Activated CD8-positive, alpha-beta memory T cell treated with anti-CD3 and anti-CD28 coated beads for 48 hours (primary cell): ENCODE data around the gene ARF4.

Experiments used
- DNase-seq, 3 experiments: peaks; one replicate each; pipeline ENCODE4 v3.0.0-alpha.2; 2020; ENCODE audit warnings: low read depth in 2 of 3, low spot score in 2 of 3

ARF4 gene

GRCh38 chr3:57582474-57583168 is 14.5 kb downstream of the ARF4 start:
- no peak for DNase-seq

- no peak for DNase-seq
Observed at GRCh38 chr3:57577801-57578200, 19.3 kb downstream of the ARF4 start.

- DNase-seq = no peak
Observed at GRCh38 chr3:57575966-57576626, 21.0 kb downstream of the ARF4 start.

GRCh38 chr3:57572096-57572495 is 25.0 kb downstream of the ARF4 start:
- no peak for DNase-seq

- DNase-seq = no peak
Observed at GRCh38 chr3:57570878-57571277, 26.3 kb downstream of the ARF4 start.

- no peak for DNase-seq
Observed at GRCh38 chr3:57569859-57570450, 27.2 kb downstream of the ARF4 start.

GRCh38 chr3:57559526-57559925 is 37.6 kb downstream of the ARF4 start:
- DNase-seq = no peak

GRCh38 chr3:57557085-57557537 is 40.0 kb downstream of the ARF4 start:
- DNase-seq = peak; percentile 11 to 24 (median 20)

- DNase-seq = peak in 1 of 3 experiments; percentile 9
Observed at GRCh38 chr3:57556459-57557084, 40.6 kb downstream of the ARF4 start.

- DNase-seq = peak; percentile 60 to 65 (median 61)
Observed at GRCh38 chr3:57555738-57556458, 41.2 kb downstream of the ARF4 start, which contains the start of gene PDE12. Gene PDE12, plus strand, starts transcription at chr3:57556274. Its CDS starts 106 bp downstream, at chr3:57556380.

GRCh38 chr3:57555306-57555705 is 41.8 kb downstream of the ARF4 start:
- DNase-seq = no peak

- DNase-seq = no peak
Observed at GRCh38 chr3:57546616-57547015, 50.5 kb downstream of the ARF4 start.

GRCh38 chr3:57545636-57546268 is 51.4 kb downstream of the ARF4 start:
- no peak for DNase-seq

GRCh38 chr3:57544181-57545125 is 52.7 kb downstream of the ARF4 start, which contains the start of gene DNAH12:
Gene DNAH12, minus strand, starts transcription at chr3:57544344. Its CDS starts 1,474 bp downstream, at chr3:57542870.
- peak in 1 of 3 experiments; percentile 12 for DNase-seq

- DNase-seq = no peak
Observed at GRCh38 chr3:57538465-57538864, 58.7 kb downstream of the ARF4 start.

GRCh38 chr3:57530071-57530608 is 67.0 kb downstream of the ARF4 start:
- DNase-seq = no peak
